ENCODE data around the gene XAB2. TPM values are rescaled to one million over a fixed set of nuclear protein-coding genes. Genes with fewer than 3 reads are reported as not detected.

The XAB2 gene
- total and polyA plus RNA-seq, 7 experiments from 2014 or later, result 6.4 to 79.8 (median 61.1) TPM

- DNase-seq (no peak), ATAC-seq (no peak)
- H3K9me3 ChIP-seq (ENCODE audit: control insufficient read depth in 2 of 3, low read length in 3 of 3), result no peaks in the 10 kb centered on the region
- peaks cover 10 to 12% of the 10 kb centered on the region in 2 donors for H3K4me1 ChIP-seq (ENCODE audit: control insufficient read depth in 2 of 2, insufficient read depth in 2 of 2, low read length in 2 of 2)
- Mint-ChIP-seq H3K27ac (no peak overlapping the region), H3K36me3 (peaks cover 9 to 28% (median 17%) of the 10 kb centered on the region in 5 donors), H3K4me1 (peaks cover 18 to 31% (median 27%) of the 10 kb centered on the region in 7 donors), H3K27me3 (no peaks in the 10 kb centered on the region), H3K9me3 (peaks cover 0 to 3% (median 0%) of the 10 kb centered on the region in 11 donors), H3K4me3 (no peak overlapping the region)
- H3K4me3 ChIP-seq (ENCODE audit: low read length), result no peak overlapping the region
- POLR2A ChIA-PET, result interaction anchor here (1.4 kb wide), 1 partner anchor 11 kb away, joined by 4 read pairs; no protein-coding TSS in a partner anchor
- H3K27me3 ChIP-seq (ENCODE audit: control insufficient read depth in 2 of 2, insufficient read depth in 2 of 2, low read length in 2 of 2), result no peaks in the 10 kb centered on the region
- CTCF ChIA-PET, result interaction anchor here (1.5 kb wide), 1 partner anchor 56 kb away, joined by 3 read pairs; the partner anchor contains the start of gene TRAPPC5
- H3K36me3 ChIP-seq (ENCODE audit: control insufficient read depth in 2 of 3, insufficient read depth in 3 of 3, low read length in 3 of 3), result peaks cover 12 to 85% (median 30%) of the 10 kb centered on the region in 3 experiments
- H3K27ac ChIP-seq (ENCODE audit: low read depth, low read length), result no peak overlapping the region
- intact Hi-C loops (cut with micrococcal nuclease), result loop anchor here (5.0 kb wide), 2 partner anchors 297 to 382 kb away; partner anchors contain the start of genes ELAVL1 (in 1 of the 2) and SNAPC2 (in 1 of the 2)
Observed at GRCh38 chr19:7624810-7625209, 4.5 kb downstream of the XAB2 start.

GRCh38 chr19:7623725-7624603 lies 5.4 kb downstream of the XAB2 start:
- ChIA-PET POLR2A (interaction anchor here (1.4 to 1.6 kb wide), 2 partner anchors 8 to 12 kb away, joined by 4 to 5 read pairs; no protein-coding TSS in a partner anchor), CTCF (interaction anchor here (1.5 kb wide), 1 partner anchor 57 kb away, joined by 3 read pairs; the partner anchor contains the start of gene TRAPPC5)
- ATAC-seq (no peak), DNase-seq (no peak)
- Histone ChIP-seq H3K36me3 (ENCODE audit: control insufficient read depth in 2 of 3, insufficient read depth in 3 of 3, low read length in 3 of 3) (peaks cover 12 to 88% (median 30%) of the 10 kb centered on the region in 3 experiments), H3K4me1 (ENCODE audit: control insufficient read depth in 2 of 2, insufficient read depth in 2 of 2, low read length in 2 of 2) (peaks cover 10 to 12% of the 10 kb centered on the region in 2 donors), H3K27me3 (ENCODE audit: control insufficient read depth in 2 of 2, insufficient read depth in 2 of 2, low read length in 2 of 2) (no peaks in the 10 kb centered on the region), H3K4me3 (ENCODE audit: low read length) (no peak overlapping the region), H3K9me3 (ENCODE audit: control insufficient read depth in 2 of 3, low read length in 3 of 3) (no peaks in the 10 kb centered on the region), H3K27ac (ENCODE audit: low read depth, low read length) (no peak overlapping the region)
- H3K9me3 Mint-ChIP-seq, result no peaks in the 10 kb centered on the region
- H3K27ac Mint-ChIP-seq, result no peak overlapping the region
- peaks cover 10 to 22% (median 19%) of the 10 kb centered on the region in 7 donors for H3K4me1 Mint-ChIP-seq
- H3K4me3 Mint-ChIP-seq, result no peak overlapping the region
- H3K27me3 Mint-ChIP-seq, result no peaks in the 10 kb centered on the region
- peaks cover 4 to 21% (median 12%) of the 10 kb centered on the region in 5 donors for H3K36me3 Mint-ChIP-seq
- intact Hi-C loops (cut with micrococcal nuclease), result no loop called here

DNA sequence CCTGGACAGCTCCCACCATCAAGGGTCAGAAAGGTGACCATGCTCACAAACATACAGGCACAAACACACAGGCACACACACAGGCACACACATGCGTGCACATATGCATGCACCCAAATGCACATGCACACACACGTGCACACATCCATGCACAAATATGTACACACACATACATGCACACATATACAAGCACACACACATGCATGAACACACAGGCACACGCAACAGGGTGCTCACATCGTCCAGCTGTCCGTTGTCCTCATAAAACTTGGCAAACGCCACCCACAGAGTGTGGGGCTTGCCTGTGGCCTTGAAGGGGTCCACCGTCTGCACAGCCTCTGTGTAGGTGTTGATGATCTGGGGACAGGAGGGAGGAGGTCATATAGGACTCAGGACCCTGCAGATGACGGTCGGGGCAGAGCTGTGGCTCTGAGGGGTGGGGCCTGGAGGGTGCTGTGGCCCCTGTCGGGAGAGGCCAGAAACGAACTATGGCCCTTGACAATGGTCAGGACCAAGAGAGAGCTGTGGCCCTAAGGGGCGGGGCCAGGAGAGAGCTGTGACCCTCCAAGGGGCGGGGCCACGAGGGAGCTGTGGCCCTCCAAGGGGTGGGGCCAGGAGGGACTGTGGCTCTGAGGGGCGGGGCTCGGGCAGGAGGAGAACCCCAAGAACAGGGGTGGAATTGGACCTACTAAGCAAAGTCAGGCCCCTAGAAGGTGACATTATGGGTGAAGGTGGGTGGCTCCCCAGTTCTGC lies 6.2 kb downstream of the XAB2 start:
- peaks cover 9 to 14% (median 11%) of the 10 kb centered on the region in 7 donors for H3K4me1 Mint-ChIP-seq
- H3K9me3 Mint-ChIP-seq, result peaks cover 0 to 3% (median 0%) of the 10 kb centered on the region in 11 donors
- peaks cover 12 to 30% (median 19%) of the 10 kb centered on the region in 5 donors for H3K36me3 Mint-ChIP-seq
- H3K27ac Mint-ChIP-seq, result peak overlapping the region in 1 of 9 donors; percentile 43
- H3K27ac ChIP-seq (ENCODE audit: low read depth, low read length), result no peak overlapping the region
- ATAC-seq (peak; percentile 9), DNase-seq (no peak)
- H3K4me1 ChIP-seq (ENCODE audit: control insufficient read depth in 2 of 2, insufficient read depth in 2 of 2, low read length in 2 of 2), result peaks cover 3 to 4% of the 10 kb centered on the region in 2 donors
- no peak overlapping the region for H3K4me3 Mint-ChIP-seq
- no peaks in the 10 kb centered on the region for H3K9me3 ChIP-seq (ENCODE audit: control insufficient read depth in 2 of 3, low read length in 3 of 3)
- no peak overlapping the region for H3K4me3 ChIP-seq (ENCODE audit: low read length)
- intact Hi-C loops (cut with micrococcal nuclease), result no loop called here
- H3K27me3 ChIP-seq (ENCODE audit: control insufficient read depth in 2 of 2, insufficient read depth in 2 of 2, low read length in 2 of 2), result no peaks in the 10 kb centered on the region
- peaks cover 12 to 95% (median 30%) of the 10 kb centered on the region in 3 experiments for H3K36me3 ChIP-seq (ENCODE audit: control insufficient read depth in 2 of 3, insufficient read depth in 3 of 3, low read length in 3 of 3)
- ChIA-PET POLR2A (interaction anchor here (1.6 kb wide), 1 partner anchor 9 kb away, joined by 5 read pairs; no protein-coding TSS in a partner anchor), CTCF (interaction anchor here (1.5 kb wide), 1 partner anchor 58 kb away, joined by 3 read pairs; the partner anchor contains the start of gene TRAPPC5)
- no peaks in the 10 kb centered on the region for H3K27me3 Mint-ChIP-seq

DNA sequence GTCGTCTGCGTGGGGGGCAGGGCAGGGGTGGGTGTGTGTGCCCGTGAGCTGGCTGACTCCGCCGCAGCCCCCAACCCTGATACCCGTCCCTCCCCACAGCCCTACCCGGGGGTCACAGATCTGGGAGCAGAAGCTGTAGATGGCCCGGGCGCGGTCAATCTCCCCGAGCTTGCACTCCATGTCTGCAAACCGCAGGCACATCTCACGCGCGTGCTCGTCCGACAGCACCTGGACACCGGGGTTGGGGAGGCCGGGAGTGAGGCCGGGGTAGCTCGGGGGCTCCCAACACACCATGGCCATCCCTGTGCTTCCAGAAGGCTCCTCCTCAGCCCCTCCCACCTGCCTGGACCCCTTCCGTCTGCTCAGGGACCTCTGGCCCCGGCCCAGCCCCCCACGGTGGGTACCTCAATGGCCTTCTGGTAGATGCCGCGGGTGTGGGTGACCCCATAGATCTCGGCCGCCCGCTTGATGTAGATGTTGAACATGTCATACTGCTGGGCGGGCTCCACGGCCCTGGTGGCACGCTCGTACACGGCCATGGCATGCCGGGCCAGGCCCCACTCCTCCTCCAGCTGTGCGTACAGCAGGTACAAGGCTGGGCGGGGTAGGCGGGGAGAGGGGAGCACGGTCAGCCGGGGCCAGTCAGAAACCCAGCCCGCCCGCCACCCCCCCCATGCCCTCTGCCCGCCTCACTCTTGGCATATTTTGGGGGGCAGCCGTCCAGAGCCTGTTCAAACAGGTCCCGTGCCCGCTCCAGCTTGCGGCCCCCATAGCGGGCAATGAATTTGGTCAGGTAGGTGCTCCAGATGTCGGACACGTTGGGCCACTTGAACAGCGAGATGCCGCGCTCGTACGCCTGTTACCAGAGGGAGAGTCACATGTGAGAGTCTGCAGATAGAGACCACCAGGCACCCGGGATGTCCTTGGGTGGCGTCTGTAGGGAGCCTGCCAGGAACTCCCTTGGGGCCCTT lies 8.6 kb downstream of the XAB2 start:
- DNase-seq (no peak), ATAC-seq (no peak)
- Mint-ChIP-seq H3K27me3 (no peaks in the 10 kb centered on the region), H3K9me3 (peaks cover 0 to 3% (median 0%) of the 10 kb centered on the region in 11 donors), H3K4me1 (peaks cover 0 to 11% (median 0%) of the 10 kb centered on the region in 7 donors), H3K36me3 (peaks cover 12 to 31% (median 20%) of the 10 kb centered on the region in 5 donors), H3K27ac (no peak overlapping the region), H3K4me3 (no peak overlapping the region)
- Histone ChIP-seq H3K27ac (ENCODE audit: low read depth, low read length) (no peak overlapping the region), H3K4me3 (ENCODE audit: low read length) (no peak overlapping the region), H3K36me3 (ENCODE audit: control insufficient read depth in 2 of 3, insufficient read depth in 3 of 3, low read length in 3 of 3) (peaks cover 12 to 83% (median 19%) of the 10 kb centered on the region in 3 experiments), H3K4me1 (ENCODE audit: control insufficient read depth in 2 of 2, insufficient read depth in 2 of 2, low read length in 2 of 2) (no peaks in the 10 kb centered on the region), H3K9me3 (ENCODE audit: control insufficient read depth in 2 of 3, low read length in 3 of 3) (no peaks in the 10 kb centered on the region), H3K27me3 (ENCODE audit: control insufficient read depth in 2 of 2, insufficient read depth in 2 of 2, low read length in 2 of 2) (no peaks in the 10 kb centered on the region)
- intact Hi-C loops (cut with micrococcal nuclease), result no loop called here
- ChIA-PET POLR2A (no interaction called here), CTCF (no interaction called here)

DNA sequence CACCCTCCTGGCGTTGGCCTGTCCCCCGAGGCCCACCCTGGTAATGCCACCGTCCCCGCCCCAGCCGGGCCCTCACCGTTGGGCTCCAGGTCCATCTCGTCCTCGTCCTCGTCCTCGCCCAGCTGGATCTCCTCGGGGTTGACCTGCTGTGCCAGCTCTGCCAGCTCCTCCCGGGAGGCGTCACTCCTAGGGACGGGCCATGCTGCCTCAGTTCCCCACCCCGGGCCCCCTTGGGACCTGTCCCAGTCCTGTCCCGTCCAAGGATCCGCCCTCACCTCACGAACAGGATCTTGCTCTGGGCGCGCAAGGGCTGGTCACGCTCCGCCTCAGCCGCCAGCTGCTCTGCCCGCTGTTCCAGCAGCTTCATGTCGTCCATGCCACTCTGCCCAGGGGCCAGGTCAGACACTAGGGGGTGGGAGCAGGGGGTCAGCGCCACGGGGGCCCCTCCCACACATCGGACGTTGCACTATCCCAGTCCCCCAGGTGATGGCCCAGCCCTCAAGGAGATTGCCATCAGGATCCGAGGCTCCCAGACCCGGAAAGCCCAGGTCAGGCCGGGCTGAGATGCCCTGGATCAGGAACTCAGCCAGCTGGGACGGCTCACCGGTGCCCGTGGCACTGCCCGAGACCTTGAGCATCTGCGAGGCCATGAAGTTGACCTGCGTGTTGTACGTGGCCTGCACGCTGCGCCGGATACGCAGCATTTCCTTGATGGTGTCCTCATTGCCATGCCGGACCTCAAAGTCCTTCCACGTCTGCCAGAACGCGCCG lies 9.5 kb downstream of the XAB2 start:
- Histone ChIP-seq H3K4me1 (ENCODE audit: control insufficient read depth in 2 of 2, insufficient read depth in 2 of 2, low read length in 2 of 2) (no peaks in the 10 kb centered on the region), H3K27me3 (ENCODE audit: control insufficient read depth in 2 of 2, insufficient read depth in 2 of 2, low read length in 2 of 2) (no peaks in the 10 kb centered on the region), H3K36me3 (ENCODE audit: control insufficient read depth in 2 of 3, insufficient read depth in 3 of 3, low read length in 3 of 3) (peaks cover 12 to 75% (median 19%) of the 10 kb centered on the region in 3 experiments), H3K4me3 (ENCODE audit: low read length) (no peak overlapping the region), H3K9me3 (ENCODE audit: control insufficient read depth in 2 of 3, low read length in 3 of 3) (no peaks in the 10 kb centered on the region), H3K27ac (ENCODE audit: low read depth, low read length) (no peak overlapping the region)
- DNase-seq (no peak), ATAC-seq (no peak)
- peaks cover 0 to 9% (median 0%) of the 10 kb centered on the region in 7 donors for H3K4me1 Mint-ChIP-seq
- peaks cover 0 to 3% (median 0%) of the 10 kb centered on the region in 11 donors for H3K9me3 Mint-ChIP-seq
- CTCF ChIA-PET, result no interaction called here
- H3K36me3 Mint-ChIP-seq, result peaks cover 12 to 31% (median 20%) of the 10 kb centered on the region in 5 donors
- POLR2A ChIA-PET, result no interaction called here
- no peaks in the 10 kb centered on the region for H3K27me3 Mint-ChIP-seq
- H3K4me3 Mint-ChIP-seq, result no peak overlapping the region
- H3K27ac Mint-ChIP-seq, result no peak overlapping the region
- intact Hi-C loops (cut with micrococcal nuclease), result no loop called here

All from naive thymus-derived CD4-positive, alpha-beta T cell (primary cell).